Esophagus squamous epithelium (tissue), 4 donors: ENCODE results near the gene PRRT1B.

ENCODE experiments used
- POLR2A ChIP-seq, 4 donors: fragments of 450-650 bp; IDR thresholded peaks; one replicate each; pipeline ENCODE4 v1.6.1; 2017; ENCODE audit warnings: antibody characterized with exemption in 4 of 4, mild to moderate bottlenecking in 4 of 4, moderate library complexity in 3 of 4
- TF ChIP-seq, protein P1 (sequence below), 6 experiments: fragments of 450-650 bp in 4 of 6; fragments of 200-600 bp in 2 of 6; sonication (generic) in 2 of 6; IDR thresholded peaks; one replicate each; pipeline ENCODE4 v1.5.1; 2016 to 2019; ENCODE audit warnings: antibody characterized with exemption in 6 of 6, mild to moderate bottlenecking in 4 of 6, moderate library complexity in 4 of 6

DNA sequence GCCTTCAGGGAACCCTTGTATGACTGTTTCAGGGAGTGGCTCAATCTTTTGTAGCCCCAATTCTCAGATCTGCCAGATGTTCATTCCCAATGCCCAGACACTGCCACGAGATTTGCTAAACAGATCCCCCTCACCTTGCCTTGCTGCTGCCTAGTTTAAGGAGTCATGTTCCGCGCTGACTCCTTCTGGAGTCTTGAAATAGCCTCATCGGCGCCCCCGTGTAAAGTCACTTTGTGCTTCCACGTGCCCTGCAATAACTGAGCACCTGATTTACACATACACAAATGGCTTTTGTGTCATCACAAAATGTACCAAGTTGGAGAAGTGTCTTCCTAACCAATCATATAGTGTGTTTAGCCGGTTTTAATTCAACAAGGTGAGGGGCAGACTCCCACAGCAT lies 62.3 kb downstream of the PRRT1B start:
- TF ChIP-seq, protein P1, sequence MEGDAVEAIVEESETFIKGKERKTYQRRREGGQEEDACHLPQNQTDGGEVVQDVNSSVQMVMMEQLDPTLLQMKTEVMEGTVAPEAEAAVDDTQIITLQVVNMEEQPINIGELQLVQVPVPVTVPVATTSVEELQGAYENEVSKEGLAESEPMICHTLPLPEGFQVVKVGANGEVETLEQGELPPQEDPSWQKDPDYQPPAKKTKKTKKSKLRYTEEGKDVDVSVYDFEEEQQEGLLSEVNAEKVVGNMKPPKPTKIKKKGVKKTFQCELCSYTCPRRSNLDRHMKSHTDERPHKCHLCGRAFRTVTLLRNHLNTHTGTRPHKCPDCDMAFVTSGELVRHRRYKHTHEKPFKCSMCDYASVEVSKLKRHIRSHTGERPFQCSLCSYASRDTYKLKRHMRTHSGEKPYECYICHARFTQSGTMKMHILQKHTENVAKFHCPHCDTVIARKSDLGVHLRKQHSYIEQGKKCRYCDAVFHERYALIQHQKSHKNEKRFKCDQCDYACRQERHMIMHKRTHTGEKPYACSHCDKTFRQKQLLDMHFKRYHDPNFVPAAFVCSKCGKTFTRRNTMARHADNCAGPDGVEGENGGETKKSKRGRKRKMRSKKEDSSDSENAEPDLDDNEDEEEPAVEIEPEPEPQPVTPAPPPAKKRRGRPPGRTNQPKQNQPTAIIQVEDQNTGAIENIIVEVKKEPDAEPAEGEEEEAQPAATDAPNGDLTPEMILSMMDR (IDR thresholded peaks at IDR 0.05): no peak
- TF ChIP-seq POLR2A (IDR thresholded peaks at IDR 0.05): no peak
